ENCODE data around the gene RPL31. TPM values are rescaled to one million over a fixed set of nuclear protein-coding genes. Genes with fewer than 3 reads are reported as not detected.

The RPL31 gene
- total RNA-seq, 3 donors from 2014 or later (not counting 1 experiment from before 2014, with no cell fraction given), result 797 to 996 (median 940) TPM

DNA sequence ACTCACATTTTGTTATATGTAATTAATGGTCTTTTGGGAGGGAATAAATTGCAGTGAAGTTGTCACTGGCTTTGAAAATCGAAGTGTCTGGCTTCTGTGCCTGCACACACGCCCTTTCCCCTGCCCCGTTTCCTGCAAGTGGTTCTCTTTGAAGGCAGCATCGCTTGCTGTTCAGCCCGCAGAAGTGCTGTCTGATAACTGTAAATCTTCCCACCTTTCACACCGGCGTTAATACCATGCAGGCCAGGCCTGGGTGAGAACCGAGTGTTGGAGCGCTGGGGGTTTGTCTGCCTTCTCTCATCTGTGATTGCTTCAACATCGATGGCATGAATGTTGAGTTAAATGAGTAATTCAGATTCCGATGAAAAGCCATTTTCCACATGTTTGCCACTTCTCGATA, 37.9 kb upstream of the RPL31 start:
- Histone ChIP-seq H3K4me1 (ENCODE audit: control insufficient read depth, insufficient read depth, low read length) (no peaks in the 10 kb centered on the region), H3K4me3 (ENCODE audit: low read length) (no peak overlapping the region), H3K27ac (ENCODE audit: low read length) (no peak overlapping the region), H3K36me3 (ENCODE audit: control insufficient read depth, insufficient read depth, low read length) (no peaks in the 10 kb centered on the region), H3K27me3 (ENCODE audit: control insufficient read depth, insufficient read depth, low read length) (no peaks in the 10 kb centered on the region), H3K9me3 (ENCODE audit: control insufficient read depth, insufficient read depth, low read length) (no peaks in the 10 kb centered on the region)
- Mint-ChIP-seq H3K27ac (no peak overlapping the region), H3K36me3 (no peaks in the 10 kb centered on the region), H3K4me3 (no peak overlapping the region), H3K9me3 (no peaks in the 10 kb centered on the region), H3K27me3 (ENCODE audit: low read depth in 2 of 2) (no peaks in the 10 kb centered on the region), H3K4me1 (no peaks in the 10 kb centered on the region)
- intact Hi-C loops (cut with micrococcal nuclease), result no loop called here
- ATAC-seq, result no peak
- peak in 1 of 2 donors; percentile 47 for DNase-seq
- no peak for TF ChIP-seq CTCF (IDR thresholded peaks at IDR 0.05)
- WGBS (ENCODE audit: insufficient coverage), result 58% methylated on average over 12 of the region's 12 CpGs

GRCh38 chr2:100964681-100965169, 37.4 kb upstream of the RPL31 start:
- Mint-ChIP-seq H3K4me3 (no peak overlapping the region), H3K4me1 (no peaks in the 10 kb centered on the region), H3K36me3 (no peaks in the 10 kb centered on the region), H3K27me3 (ENCODE audit: low read depth in 2 of 2) (no peaks in the 10 kb centered on the region), H3K9me3 (no peaks in the 10 kb centered on the region), H3K27ac (no peak overlapping the region)
- ATAC-seq (no peak), DNase-seq (no peak)
- H3K27ac ChIP-seq (ENCODE audit: low read length), result no peak overlapping the region
- no peak for TF ChIP-seq CTCF (IDR thresholded peaks at IDR 0.05)
- intact Hi-C loops (cut with micrococcal nuclease), result no loop called here
- H3K4me1 ChIP-seq (ENCODE audit: control insufficient read depth, insufficient read depth, low read length), result no peaks in the 10 kb centered on the region
- H3K36me3 ChIP-seq (ENCODE audit: control insufficient read depth, insufficient read depth, low read length), result no peaks in the 10 kb centered on the region
- H3K4me3 ChIP-seq (ENCODE audit: low read length), result no peak overlapping the region
- no peaks in the 10 kb centered on the region for H3K9me3 ChIP-seq (ENCODE audit: control insufficient read depth, insufficient read depth, low read length)
- H3K27me3 ChIP-seq (ENCODE audit: control insufficient read depth, insufficient read depth, low read length), result no peaks in the 10 kb centered on the region
- 81% methylated on average over 11 of the region's 11 CpGs for WGBS (ENCODE audit: insufficient coverage)

DNA sequence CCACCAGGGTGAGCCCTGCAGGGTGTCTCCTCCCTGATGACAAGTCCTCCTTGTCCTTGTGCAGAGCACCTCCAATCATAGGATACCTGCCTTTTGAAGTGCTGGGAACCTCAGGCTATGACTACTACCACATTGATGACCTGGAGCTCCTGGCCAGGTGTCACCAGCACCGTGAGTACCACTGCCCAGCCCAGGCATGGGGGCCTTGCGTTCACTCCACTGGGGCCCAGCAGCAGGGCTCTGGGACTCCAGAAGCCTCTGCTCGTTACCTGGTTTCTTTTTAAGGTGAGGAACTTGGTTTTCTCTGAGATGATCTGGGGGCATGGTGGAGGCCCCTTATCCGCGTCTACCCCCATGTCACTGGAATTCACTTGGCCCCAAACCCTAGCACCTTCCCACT, 36.5 kb upstream of the RPL31 start:
- 87% methylated on average over 3 of the region's 5 CpGs for WGBS (ENCODE audit: insufficient coverage)

More for the DNA sequence above, 36.5 kb upstream of the RPL31 start:
- no peaks in the 10 kb centered on the region for H3K36me3 Mint-ChIP-seq
- H3K4me3 ChIP-seq (ENCODE audit: low read length), result no peak overlapping the region
- no peaks in the 10 kb centered on the region for H3K4me1 Mint-ChIP-seq
- no peaks in the 10 kb centered on the region for H3K9me3 ChIP-seq (ENCODE audit: control insufficient read depth, insufficient read depth, low read length)
- H3K27me3 ChIP-seq (ENCODE audit: control insufficient read depth, insufficient read depth, low read length), result no peaks in the 10 kb centered on the region
- H3K4me3 Mint-ChIP-seq, result no peak overlapping the region
- ATAC-seq (no peak), DNase-seq (no peak)
- H3K27ac Mint-ChIP-seq, result no peak overlapping the region
- H3K36me3 ChIP-seq (ENCODE audit: control insufficient read depth, insufficient read depth, low read length), result no peaks in the 10 kb centered on the region
- no peak for TF ChIP-seq CTCF (IDR thresholded peaks at IDR 0.05)
- H3K4me1 ChIP-seq (ENCODE audit: control insufficient read depth, insufficient read depth, low read length), result no peaks in the 10 kb centered on the region
- no peak overlapping the region for H3K27ac ChIP-seq (ENCODE audit: low read length)
- H3K9me3 Mint-ChIP-seq, result no peaks in the 10 kb centered on the region
- intact Hi-C loops (cut with micrococcal nuclease), result no loop called here
- no peaks in the 10 kb centered on the region for H3K27me3 Mint-ChIP-seq (ENCODE audit: low read depth in 2 of 2)

Measured in natural killer cell (primary cell).